Measurements from ENCODE around the gene ATG13. TPM values are rescaled to one million over a fixed set of nuclear protein-coding genes. Genes with fewer than 3 reads are reported as not detected.

Gene ATG13
- total RNA-seq, 4 donors from 2014 or later: 40.9 to 79.4 (median 66.4) TPM

- intact Hi-C loops (cut with DNase I): no loop called here
- H3K27ac ChIP-seq: peak overlapping the region; percentile 97 to 100 (median 99)
- peaks cover 10 to 56% (median 22%) of the 10 kb centered on the region in 3 donors for H3K4me1 ChIP-seq
- H3K27me3 ChIP-seq: no peaks in the 10 kb centered on the region
- 0 to 4% methylated on average over 3 to 7 of the region's 9 CpGs for WGBS, 2 donors
- DNase-seq: no peak
- peak overlapping the region; percentile 92 to 100 (median 96) for H3K4me3 ChIP-seq
- TF ChIP-seq CTCF (IDR thresholded peaks at IDR 0.05) (peak in 1 of 6 experiments; percentile 1), POLR2A (IDR thresholded peaks at IDR 0.05) (peak in 1 of 4 donors; percentile 0)
- H3K36me3 ChIP-seq: peaks cover 0 to 35% (median 0%) of the 10 kb centered on the region in 3 donors
- no peaks in the 10 kb centered on the region for H3K9me3 ChIP-seq
Measured at GRCh38 chr11:46617972-46618314, 590 bp downstream of the ATG13 start.

GRCh38 chr11:46618837-46619236 lies 1.5 kb downstream of the ATG13 start:
- Histone ChIP-seq H3K36me3 (peaks cover 0 to 44% (median 0%) of the 10 kb centered on the region in 3 donors), H3K4me1 (peaks cover 10 to 56% (median 22%) of the 10 kb centered on the region in 3 donors), H3K9me3 (no peaks in the 10 kb centered on the region), H3K27ac (peak overlapping the region in 2 of 4 donors; percentile 99 to 100), H3K27me3 (no peaks in the 10 kb centered on the region), H3K4me3 (peak overlapping the region in 2 of 4 donors; percentile 4 to 99)
- 65 to 69% methylated on average over 4 to 6 of the region's 6 CpGs for WGBS, 2 donors
- DNase-seq: no peak
- intact Hi-C loops (cut with DNase I): no loop called here
- TF ChIP-seq CTCF (IDR thresholded peaks at IDR 0.05) (no peak), POLR2A (IDR thresholded peaks at IDR 0.05) (no peak)

- Histone ChIP-seq H3K9me3 (no peaks in the 10 kb centered on the region), H3K4me1 (peaks cover 0 to 7% (median 0%) of the 10 kb centered on the region in 3 donors), H3K36me3 (peaks cover 0 to 95% (median 14%) of the 10 kb centered on the region in 3 donors), H3K27me3 (no peaks in the 10 kb centered on the region), H3K4me3 (no peak overlapping the region), H3K27ac (no peak overlapping the region)
- WGBS, 2 donors: 60 to 73% methylated on average over 2 to 3 of the region's 3 CpGs
- intact Hi-C loops (cut with DNase I): no loop called here
- no peak for TF ChIP-seq CTCF (IDR thresholded peaks at IDR 0.05)
- TF ChIP-seq POLR2A (IDR thresholded peaks at IDR 0.05): no peak
- no peak for DNase-seq
Measured at GRCh38 chr11:46625406-46625805, 8.1 kb downstream of the ATG13 start.

GRCh38 chr11:46628961-46629360 lies 11.6 kb downstream of the ATG13 start:
- H3K27ac ChIP-seq: no peak overlapping the region
- H3K36me3 ChIP-seq: peaks cover 0 to 94% (median 20%) of the 10 kb centered on the region in 3 donors
- intact Hi-C loops (cut with DNase I): no loop called here
- H3K4me3 ChIP-seq: no peak overlapping the region
- H3K9me3 ChIP-seq: no peaks in the 10 kb centered on the region
- WGBS, 2 donors: 86 to 88% methylated on average over 6 of the region's 6 CpGs
- TF ChIP-seq POLR2A (IDR thresholded peaks at IDR 0.05): no peak
- no peak for TF ChIP-seq CTCF (IDR thresholded peaks at IDR 0.05)
- H3K4me1 ChIP-seq: no peaks in the 10 kb centered on the region
- no peaks in the 10 kb centered on the region for H3K27me3 ChIP-seq
- no peak for DNase-seq

- no peak overlapping the region for H3K27ac ChIP-seq
- intact Hi-C loops (cut with DNase I): no loop called here
- H3K27me3 ChIP-seq: no peaks in the 10 kb centered on the region
- no peaks in the 10 kb centered on the region for H3K9me3 ChIP-seq
- no peak overlapping the region for H3K4me3 ChIP-seq
- H3K36me3 ChIP-seq: peaks cover 0 to 83% (median 19%) of the 10 kb centered on the region in 3 donors
- no peaks in the 10 kb centered on the region for H3K4me1 ChIP-seq
- WGBS, 2 donors: 94 to 100% methylated on average over 1 of the region's 1 CpG
- DNase-seq: no peak
- TF ChIP-seq CTCF (IDR thresholded peaks at IDR 0.05): no peak
- TF ChIP-seq POLR2A (IDR thresholded peaks at IDR 0.05): no peak
Measured at GRCh38 chr11:46630237-46630636, 12.9 kb downstream of the ATG13 start.
